ENCODE results near the gene ENDOU.

DNA sequence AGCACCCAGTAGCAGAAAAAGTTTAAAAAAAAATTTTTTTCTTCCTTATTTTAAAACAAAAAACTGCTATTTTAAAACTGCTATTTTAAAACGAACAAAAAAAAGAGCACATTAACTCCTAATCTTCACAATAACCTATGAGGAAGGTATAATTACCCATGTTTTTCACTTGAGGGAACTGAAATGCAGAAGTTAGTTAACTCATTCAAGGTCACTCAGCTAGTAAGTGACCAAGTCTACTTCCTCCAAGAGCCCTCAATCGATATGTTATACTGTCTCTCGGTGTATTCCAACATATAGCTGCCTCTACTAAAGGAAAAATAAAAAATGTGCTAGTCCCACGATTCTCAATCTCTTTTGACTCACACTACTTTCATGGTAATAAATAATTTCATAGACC, 27.2 kb downstream of the ENDOU start:
- TF ChIP-seq, protein P1, sequence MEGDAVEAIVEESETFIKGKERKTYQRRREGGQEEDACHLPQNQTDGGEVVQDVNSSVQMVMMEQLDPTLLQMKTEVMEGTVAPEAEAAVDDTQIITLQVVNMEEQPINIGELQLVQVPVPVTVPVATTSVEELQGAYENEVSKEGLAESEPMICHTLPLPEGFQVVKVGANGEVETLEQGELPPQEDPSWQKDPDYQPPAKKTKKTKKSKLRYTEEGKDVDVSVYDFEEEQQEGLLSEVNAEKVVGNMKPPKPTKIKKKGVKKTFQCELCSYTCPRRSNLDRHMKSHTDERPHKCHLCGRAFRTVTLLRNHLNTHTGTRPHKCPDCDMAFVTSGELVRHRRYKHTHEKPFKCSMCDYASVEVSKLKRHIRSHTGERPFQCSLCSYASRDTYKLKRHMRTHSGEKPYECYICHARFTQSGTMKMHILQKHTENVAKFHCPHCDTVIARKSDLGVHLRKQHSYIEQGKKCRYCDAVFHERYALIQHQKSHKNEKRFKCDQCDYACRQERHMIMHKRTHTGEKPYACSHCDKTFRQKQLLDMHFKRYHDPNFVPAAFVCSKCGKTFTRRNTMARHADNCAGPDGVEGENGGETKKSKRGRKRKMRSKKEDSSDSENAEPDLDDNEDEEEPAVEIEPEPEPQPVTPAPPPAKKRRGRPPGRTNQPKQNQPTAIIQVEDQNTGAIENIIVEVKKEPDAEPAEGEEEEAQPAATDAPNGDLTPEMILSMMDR (IDR thresholded peaks at IDR 0.05), result no peak
- TF ChIP-seq POLR2A (IDR thresholded peaks at IDR 0.05), result no peak
